HCEC 1CT (cell line): ENCODE results near the gene CPLX1.

Experiments used
- DNase-seq: peaks from one replicate; pipeline ENCODE4 v3.0.0-alpha.2; 2017

The CPLX1 gene

DNA sequence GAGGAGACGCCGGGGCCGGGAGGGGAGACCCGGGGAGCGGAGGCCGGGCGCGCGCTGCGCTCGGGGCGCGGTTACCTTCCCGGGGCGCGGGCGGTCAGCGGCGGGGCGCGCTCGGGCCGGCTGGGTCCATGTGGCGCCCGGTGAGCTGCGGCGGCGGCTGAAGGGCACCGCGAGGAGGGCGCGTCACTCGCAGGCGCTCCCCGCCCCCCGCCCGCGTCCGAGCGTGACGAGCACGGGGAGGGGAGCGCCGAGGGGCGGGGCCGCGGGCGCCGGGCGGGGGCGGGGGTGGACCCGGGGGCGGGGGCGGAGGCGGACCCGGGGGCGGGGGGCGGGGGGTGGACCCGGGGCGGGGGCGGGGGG lies at the start of gene CPLX1:
Gene CPLX1 (minus strand): TSS at position 159 of the 360 bp plus-strand sequence. CDS start 1,607 bp downstream, outside the sequence.
- no peak for DNase-seq

DNA sequence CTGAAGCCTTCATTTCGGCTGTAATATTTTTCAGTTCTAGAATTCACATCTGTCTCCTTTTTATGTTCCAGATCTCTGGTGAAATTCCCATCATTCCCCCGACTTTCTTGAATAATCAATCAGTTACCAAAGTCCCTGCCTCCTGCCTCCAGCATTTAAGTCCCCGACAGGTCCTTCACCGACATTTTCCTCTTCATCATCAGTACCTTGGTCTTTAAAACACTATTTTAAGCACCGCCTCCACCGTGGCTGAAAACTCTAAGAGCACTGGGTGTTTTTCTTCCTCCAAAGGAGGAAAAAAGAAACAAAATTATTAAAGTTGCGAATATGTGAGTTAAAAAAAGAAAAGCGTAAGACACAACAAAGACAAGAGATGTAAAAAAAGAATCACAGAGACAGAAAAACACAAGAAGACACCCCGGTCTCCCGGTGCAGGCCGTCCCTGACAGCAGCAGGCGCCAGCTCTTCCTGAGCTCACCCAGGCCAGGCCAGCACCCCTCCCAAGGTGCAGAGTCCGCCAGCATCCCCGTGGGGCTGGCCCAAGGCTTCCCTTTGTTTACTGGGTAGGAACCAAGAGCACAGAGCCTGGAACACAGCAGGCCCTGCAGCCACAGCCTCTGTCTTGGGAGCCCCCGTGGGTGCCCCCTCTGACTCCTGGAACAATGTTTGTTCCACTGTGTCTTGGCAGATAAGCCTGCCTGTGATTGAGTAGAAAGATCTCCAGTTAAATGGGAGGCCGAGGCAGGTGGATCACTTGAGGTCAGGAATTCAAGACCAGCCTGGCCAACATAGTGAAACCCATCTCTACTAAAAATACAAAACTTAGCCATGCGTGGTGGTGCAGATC lies 49.3 kb upstream of the CPLX1 start:
- DNase-seq = no peak

DNA sequence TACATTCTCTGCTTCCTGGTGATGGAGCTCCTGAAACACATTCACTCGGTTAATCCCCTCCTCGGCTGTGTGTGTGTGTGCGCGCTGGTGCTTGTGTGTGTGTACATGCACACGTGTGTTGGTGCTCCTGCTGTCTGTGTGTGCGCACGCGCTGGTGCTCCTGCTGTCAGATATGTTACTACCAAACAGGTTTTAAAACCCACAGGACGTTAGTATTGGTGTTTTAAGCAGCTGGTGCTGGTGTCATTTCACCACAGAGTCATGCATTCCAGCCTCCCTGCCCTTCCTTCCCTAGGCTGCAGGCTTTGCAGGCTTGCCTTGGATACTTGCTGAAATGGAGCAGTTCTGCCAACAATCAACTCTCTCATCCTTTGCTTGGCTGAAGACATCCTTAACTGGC lies 48.1 kb upstream of the CPLX1 start:
- no peak for DNase-seq

DNA sequence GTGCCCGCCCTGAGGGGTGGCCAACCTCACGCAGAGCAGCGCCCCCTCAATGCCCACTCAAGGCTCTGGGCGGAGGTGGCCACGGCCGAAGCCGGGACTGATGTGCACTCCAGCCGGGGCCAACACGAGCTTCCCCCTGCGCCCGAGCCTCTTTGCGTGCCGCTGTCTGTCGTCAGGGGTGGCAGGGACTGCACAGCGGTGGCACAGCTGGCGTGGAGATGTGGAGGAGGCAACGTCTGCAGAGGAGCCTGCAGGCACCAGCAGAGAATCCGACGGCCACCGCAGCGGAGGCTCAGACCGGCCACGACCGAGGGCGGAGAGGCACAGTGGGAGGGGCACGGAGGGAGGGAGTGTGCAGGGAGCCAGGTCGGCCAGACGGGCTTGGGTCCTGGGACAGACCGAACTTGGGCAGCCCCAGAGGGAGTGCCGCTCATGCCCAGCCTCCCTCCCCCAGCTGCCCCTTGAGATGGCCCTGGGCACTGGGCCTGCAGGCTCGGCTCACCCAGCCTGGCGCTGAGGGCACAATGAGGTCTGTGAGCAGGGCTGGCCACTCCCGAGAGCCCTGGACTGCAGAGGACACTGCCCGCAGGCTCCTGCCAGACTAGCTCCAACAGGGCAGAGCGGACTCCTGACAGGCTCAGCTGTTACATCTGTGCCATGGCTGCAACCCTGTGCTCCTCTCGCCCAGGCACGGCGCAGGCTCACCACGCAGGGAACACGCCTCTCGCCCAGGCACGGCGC lies 46.5 kb upstream of the CPLX1 start:
- no peak for DNase-seq

DNA sequence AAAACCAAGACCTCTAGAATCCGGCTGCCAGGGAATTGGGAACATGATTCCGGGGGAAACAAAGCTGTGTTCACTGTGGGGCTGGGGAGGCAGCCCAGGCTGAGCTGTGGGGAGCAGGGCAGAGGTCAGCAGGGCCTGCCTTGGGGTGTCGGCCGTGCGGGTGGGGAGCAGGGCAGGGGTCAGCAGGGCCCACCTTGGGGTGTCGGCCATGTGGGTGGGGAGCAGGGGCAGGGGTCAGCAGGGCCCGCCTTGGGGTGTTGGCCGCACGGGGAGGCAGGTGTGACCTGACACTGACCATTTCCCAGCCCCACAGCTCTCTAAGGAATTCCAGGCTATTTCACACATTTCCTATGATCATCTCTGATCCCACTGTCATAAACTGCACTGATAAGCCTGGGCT lies 45.6 kb upstream of the CPLX1 start:
- DNase-seq = no peak

DNA sequence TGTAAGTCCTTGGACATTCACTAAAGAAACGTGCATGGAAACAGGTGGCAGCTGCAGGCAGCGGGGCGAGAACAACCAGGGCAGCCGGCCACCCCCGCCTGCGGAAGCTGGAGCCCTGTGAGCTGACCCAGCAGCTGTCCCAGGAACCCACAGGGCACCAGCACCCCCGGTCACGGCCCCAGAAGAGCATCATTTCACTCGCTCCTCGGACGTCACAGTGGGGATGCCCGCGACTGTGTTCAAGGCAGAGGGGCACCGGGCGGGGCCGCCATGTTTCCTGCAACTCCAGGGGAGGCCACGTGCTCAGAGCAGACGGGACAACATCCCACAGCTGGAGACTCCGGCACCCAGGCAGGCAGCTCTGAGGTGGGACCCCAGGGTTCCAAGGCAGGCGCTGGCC lies 45.0 kb upstream of the CPLX1 start:
- DNase-seq = no peak

DNA sequence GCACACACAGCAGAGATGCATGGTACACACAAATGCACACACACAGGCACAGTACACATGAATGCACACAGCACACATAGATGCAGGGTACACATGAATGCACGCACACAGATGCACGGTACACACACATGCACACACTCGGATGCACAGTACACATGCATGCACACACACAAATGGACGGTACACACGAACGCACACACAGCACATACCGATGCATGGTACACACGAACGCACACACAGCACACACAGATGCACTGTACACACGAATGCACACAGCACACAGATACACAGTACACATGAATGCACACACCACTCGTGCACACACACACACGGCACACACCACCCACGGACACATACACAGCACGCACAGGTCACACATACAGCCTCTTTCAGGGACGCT lies 43.8 kb upstream of the CPLX1 start:
- DNase-seq = no peak

DNA sequence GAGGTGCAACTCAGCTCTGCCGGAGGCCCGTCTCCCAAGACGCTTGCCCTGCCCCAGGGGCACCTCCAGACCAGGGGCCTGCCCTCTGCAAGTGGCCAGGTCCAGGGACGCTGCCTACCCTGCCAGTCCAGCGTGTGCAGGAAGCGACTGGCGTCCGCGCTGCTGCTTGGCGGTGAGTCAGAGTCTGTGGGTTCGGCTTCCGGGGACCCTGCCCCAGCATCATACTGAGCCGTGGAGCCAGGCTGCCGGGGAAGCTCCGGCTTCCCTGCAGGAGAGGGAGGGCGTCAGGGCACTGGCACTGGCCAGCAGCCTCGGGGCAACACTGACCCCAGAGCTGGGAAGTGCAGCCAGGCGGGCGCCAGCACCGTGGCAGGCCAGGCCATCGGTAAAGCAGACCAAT lies 42.5 kb upstream of the CPLX1 start:
- no peak for DNase-seq

DNA sequence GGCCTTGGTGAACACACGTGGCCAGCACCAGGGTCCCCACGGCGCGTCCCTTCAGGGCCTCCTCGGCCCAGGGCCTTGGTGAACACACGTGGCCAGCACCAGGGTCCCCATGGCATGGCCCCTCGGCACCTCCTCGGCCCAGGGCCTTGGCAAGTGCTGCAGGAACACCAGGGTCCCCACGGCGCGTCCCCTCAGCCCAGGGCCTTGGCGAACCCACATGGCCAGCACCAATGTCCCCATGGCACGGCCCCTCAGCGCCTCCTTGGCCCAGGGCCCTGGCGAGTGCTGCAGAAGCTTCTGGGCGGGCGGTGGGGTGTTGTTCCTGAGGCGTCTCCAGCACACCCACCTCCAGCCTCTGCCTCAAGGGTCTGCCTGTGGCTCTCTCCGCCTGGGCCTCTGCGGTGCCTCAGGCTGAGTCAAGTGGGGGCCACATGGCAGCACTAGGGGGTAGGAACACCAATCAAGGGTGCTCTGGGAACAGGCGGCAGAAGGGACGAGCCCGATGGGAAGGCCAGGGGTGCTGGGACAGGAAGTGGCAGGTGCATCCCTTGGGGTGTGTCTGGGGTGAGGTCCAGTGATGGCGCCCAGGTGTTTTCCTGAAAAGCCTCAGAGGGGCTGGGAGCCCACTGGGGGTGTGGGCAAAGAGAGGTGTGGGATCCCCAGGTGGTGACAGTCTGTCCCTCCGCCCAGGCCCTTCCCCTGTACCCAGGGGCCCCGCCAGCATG lies 41.8 kb upstream of the CPLX1 start:
- DNase-seq = no peak

DNA sequence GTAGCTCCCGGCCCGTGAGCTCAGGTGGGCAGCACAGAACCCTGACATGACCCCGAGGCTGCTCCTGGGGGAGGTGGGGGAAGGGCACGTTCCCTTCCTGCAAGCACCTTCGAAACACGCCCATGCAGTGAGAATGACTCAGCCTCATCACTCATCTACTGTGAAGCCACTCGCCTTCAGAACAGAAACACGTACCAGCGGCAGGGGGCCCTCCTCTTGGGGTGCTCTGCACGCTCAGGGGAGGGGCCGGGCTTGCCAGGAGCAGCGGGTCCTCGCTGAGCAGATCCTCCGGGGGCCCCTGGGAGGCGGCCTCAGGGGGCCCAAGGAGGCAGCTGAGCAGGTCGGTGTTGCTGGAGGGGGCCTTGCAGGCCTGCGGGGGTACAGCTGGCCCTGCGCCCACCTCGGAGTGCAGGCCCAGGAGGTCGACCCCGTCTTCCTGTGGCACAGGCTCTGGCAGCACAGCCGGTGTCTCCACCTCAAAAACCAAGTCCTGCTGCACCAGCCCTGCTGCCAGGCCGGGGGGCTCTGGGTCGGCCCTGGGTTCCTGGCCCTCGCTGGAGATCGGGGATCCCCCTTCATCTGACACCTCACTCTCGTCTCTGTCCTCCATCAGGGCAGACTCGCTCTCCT lies 40.9 kb upstream of the CPLX1 start:
- no peak for DNase-seq

DNA sequence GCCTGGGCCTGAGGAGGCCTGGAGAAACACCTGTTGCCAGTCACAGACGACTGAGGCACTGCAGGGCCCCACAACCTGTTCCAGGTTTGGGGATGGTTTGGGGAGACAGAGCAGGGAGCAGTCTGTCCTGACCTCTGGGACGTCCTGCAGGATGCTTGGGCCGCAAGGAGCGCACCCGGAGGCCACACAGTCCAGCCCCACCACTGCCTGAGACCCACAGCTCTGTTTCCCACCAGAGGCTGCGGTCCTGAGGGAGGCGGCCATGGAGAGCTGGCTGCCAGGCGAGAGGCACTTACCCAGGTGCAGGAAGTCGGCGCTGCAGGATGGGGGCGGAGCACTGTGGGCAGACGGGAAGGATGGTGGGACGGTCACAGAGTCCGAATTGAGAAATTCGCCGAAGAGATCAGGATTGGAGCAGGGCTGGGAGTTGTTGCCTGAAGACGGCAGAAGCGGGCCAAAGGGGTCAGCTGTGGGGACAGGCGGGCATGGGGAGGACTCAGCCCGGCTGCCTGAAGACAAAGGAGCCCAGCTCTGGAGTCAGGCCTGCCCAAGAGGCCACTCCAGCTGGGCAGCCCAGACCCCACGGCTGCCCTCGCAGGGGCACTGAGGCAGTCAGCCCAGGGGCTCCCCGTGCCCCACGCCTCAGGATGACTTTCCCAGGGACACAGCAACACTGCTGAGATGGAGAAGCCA lies 40.3 kb upstream of the CPLX1 start:
- DNase-seq = no peak

DNA sequence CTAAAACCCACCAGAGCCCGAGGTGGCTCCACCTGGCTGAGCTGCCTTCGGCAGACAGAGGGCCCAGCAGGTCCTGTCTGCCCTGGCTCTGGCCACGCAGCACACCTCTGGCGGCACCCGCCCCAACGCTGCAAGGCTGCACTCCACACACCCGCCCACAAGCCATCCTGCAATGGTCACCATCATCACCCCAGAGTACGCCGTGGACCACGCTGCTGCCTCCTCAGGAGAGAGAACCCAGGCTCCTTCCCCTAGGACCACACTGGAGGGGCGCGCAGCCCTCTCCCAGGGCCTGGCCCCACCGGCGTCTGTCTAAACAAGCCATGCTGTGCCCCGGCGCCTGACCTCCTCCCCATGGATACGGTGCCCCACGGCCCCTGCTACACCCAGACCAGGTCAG lies 39.6 kb upstream of the CPLX1 start:
- no peak for DNase-seq

DNA sequence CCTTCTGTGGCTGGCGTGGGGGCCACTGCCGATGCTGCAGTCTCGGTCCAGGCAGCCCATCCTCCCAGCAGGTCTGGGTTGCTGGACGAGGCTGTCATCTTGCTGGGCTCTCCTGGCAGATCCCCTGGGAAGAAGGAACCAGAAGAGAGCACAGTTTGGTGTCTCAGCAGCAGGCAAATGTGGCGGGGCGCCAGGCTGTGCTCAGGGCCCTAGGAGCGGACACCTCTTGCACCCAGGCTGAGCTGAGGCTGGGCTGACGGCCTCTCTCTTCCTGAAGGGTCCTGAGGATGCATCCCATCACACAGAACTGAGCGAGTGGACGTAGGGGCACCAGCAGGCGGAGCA lies 39.2 kb upstream of the CPLX1 start:
- no peak for DNase-seq

DNA sequence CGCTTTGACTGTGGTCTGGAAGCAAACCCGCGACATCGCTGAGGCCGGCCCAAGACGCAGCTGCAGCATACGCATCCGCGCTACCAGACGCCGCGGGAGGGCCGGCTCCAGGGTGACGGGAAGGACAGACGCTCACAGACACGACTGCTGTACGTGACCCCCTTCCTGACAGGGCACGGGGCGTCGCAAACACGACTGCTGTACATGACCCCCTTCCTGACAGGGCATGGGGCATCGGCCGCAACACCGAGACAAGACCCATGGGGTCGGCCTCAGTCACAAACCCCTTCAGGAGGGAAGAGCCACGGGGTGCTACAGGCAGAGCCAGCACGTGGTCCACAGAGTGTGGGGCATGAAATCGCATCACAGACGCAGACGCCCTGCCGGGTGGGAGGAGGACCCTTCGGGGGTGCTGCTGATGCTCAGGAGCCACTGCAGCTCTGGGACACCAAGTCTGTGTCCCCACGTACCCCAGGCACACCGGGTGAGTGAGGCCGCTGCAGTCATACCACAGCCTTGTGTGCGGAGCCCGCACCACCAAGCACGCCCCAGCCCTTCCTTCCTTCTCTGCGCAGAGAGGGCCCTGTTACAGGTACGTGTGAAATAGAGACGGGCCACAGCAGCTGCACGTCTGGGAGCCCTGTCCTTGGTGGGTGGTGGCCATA lies 38.7 kb upstream of the CPLX1 start:
- no peak for DNase-seq

DNA sequence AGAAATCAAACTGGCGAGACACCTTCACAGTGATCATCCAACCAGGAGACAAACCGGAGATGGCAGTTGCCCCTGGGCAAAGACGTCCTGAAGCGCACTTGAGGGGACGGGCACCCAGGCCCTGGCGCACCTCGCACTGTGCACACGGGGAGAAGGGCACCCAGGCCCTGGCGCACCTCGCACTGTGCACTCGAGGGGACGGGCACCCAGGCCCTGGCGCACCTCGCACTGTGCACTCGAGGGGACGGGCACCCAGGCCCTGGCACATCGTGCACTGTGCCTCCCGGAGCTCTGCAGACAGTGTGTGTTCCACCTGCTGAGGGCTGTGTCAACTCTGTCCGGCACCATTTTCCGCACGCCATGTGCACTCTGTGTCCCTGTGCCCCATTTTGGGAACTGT lies 34.6 kb upstream of the CPLX1 start:
- no peak for DNase-seq

DNA sequence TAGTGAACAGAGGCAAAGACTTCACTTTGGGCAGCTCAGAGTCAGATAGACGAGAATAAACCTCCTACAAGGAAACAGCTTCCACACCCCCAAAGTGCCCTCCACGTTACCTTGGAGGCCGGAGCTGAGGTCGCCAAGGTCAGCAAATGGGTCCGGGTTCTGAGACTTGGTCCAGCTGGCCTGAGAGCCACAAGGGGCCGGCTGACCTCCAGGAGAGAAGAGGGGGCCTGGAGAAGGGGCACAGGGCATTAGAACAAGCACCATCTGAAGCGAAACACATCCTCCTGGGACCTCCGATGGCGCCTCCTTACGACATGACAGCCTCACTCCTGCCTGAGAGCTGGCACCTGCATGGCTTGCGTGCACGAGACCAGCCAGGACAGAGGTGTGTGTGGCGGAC lies 33.6 kb upstream of the CPLX1 start:
- DNase-seq = no peak

DNA sequence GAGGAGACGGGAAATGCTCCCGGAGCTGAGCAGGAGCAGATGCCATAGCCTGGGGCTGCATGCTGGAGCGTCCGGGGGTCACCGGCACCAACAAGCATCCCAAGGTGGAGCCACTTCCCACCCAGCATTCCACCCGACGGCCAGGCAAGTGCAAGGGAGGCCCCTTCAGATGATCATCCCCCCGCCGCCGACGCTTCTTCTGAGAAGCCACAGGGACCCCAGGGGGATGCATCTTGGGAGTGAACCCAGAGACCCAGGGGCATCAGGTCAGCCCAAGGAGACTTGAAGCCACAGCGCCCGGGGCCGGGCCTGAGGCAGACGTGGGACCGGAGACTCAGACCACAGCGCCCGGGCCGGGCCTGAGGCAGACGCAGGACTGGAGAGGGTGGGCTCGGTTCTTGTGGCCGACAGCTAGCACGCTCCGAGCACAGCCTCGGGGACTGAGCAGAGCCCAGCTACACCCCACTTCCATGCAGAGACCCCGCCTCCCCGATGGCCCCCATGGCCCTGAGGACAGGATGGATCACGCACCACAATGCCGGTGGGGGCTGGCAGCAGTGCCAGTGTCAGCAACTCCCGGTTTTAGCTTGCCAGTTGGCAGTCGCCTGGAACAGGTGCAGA lies 33.0 kb upstream of the CPLX1 start:
- no peak for DNase-seq

DNA sequence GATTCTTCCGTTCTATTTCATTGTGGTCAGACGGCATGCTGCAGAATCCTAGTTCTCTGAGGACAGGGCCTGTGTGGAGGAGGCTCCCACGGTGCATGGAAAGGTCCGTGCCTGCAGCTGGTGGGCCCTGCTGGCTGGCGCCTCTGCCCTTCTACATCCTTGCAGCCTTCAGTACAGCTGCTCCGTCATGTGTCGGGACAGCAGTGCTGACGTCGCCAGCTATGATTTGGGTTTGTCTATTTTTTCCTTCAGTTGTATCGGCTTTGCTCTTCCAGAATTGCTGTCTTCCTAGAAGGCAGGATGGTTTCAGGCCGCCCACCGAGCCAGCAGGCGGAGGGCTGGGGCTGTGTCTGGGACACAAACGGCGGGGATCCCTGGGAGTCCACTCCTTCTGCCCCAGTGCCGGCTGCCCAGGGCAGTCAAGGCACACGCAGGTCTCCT lies 32.1 kb upstream of the CPLX1 start:
- DNase-seq = no peak

DNA sequence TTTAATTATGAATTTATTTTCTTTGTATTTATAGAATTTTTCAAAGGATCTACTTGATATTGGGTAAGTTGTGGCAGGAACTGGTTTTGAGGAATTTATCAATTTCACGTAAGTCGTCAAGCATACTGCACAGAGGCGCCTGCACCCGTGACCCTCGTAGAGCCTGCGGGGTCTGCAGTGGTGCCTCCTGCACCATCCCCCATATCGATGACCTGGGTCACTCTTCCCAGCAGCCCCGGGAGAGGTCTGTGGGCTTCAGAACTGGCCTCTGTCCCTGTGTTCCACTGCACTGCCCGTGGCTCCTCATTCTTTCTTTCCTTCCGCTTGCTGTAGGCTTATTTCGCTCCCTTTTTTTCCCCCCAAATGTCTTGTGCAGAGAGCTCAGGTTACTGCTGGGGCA lies 31.5 kb upstream of the CPLX1 start:
- DNase-seq = no peak

DNA sequence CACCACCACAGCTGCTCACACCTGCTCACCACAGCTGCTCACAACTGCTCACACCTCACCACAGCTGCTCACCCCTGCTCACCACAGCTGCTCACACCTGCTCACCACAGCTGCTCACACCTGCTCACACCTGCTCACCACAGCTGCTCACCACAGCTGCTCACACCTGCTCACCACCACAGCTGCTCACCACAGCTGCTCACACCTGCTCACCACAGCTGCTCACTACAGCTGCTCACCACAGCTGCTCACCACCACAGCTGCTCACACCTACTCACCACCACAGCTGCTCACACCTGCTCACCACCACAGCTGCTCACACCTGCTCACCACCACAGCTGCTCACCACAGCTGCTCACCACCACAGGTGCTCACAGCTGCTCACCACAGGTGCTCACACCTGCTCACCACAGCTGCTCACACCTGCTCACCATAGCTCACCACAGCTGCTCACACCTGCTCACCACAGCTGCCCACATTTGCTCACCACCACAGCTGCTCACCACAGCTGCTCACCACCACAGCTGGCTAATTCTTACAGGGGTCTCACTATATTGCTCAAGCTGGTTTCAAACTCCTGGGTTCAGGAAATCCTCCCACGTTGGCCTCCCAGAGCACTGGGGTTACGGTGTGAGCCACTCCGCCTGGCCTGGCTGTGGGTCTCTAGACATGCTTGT lies 30.4 kb upstream of the CPLX1 start:
- DNase-seq = no peak

DNA sequence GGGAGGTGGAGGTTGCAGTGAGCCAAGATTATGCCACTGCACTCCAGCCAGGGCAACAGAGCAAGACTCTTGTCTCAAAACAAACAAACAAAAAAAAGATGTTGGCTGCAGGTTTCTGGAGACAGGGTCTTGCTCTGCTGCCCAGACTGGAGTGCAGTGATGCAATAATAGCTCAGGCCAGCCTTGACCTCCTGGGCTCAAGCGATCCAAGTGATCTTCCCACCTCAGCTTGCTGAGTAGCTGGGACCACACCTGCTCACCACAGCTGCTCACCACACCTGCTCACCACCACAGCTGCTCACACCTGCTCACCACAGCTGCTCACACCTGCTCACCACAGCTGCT lies 29.9 kb upstream of the CPLX1 start:
- DNase-seq = no peak
